Mesenchymal stem cell (in vitro differentiated cells and primary cell): ENCODE measurements around the gene LRP1.

Experiments used
- DNase-seq: peaks from one replicate; pipeline ENCODE4 v3.0.0-alpha.2; 2013
- H2AFZ ChIP-seq: one replicate; pipeline ENCODE4 v1.6.1; 2013; ENCODE audit warnings: low read depth, mild to moderate bottlenecking, control low read depth, inconsistent platforms, low read length, moderate library complexity
- H2AK5ac ChIP-seq: 2 replicates; pipeline ENCODE4 v1.6.1; 2013; ENCODE audit warnings: low read length, moderate library complexity, mild to moderate bottlenecking, inconsistent platforms; ENCODE audit not compliant: severe bottlenecking
- H2BK120ac ChIP-seq: one replicate; pipeline ENCODE4 v1.6.1; 2013; ENCODE audit warnings: low read depth, mild to moderate bottlenecking, inconsistent platforms, low read length, moderate library complexity
- H2BK12ac ChIP-seq, 2 experiments: one replicate each; pipeline ENCODE4 v1.6.1; 2013; ENCODE audit warnings: inconsistent platforms in 2 of 2, low read length in 2 of 2, mild to moderate bottlenecking in 2 of 2, moderate library complexity in 2 of 2, control low read depth in 1 of 2
- H2BK15ac ChIP-seq: one replicate; pipeline ENCODE4 v1.6.1; 2013; ENCODE audit warnings: mild to moderate bottlenecking, low read depth, inconsistent platforms; ENCODE audit not compliant: poor library complexity, severe bottlenecking
- H2BK5ac ChIP-seq: 2 replicates; pipeline ENCODE4 v1.6.1; 2013; ENCODE audit warnings: low read depth, mild to moderate bottlenecking, low read length, control low read depth, inconsistent platforms; ENCODE audit not compliant: poor library complexity, severe bottlenecking
- H3K14ac ChIP-seq, 2 experiments: one replicate each; pipeline ENCODE4 v1.6.1; 2013; ENCODE audit warnings: inconsistent platforms in 2 of 2, low read length in 2 of 2, control low read depth in 1 of 2, mild to moderate bottlenecking in 1 of 2, moderate library complexity in 1 of 2
- H3K18ac ChIP-seq, 2 experiments: one replicate each; pipeline ENCODE4 v1.6.1; 2013; ENCODE audit warnings: inconsistent platforms in 2 of 2, low read length in 2 of 2, control low read depth in 1 of 2, low read depth in 1 of 2, mild to moderate bottlenecking in 1 of 2
- H3K23ac ChIP-seq, 2 experiments: one replicate each; pipeline ENCODE4 v1.6.1; 2013; ENCODE audit warnings: inconsistent platforms in 2 of 2, low read length in 2 of 2, mild to moderate bottlenecking in 2 of 2, moderate library complexity in 2 of 2, control low read depth in 1 of 2
- H3K27ac ChIP-seq: 2 replicates; pipeline ENCODE4 v1.5.1; 2013; ENCODE audit warnings: mild to moderate bottlenecking, moderate library complexity, low read length, control low read depth, inconsistent platforms; ENCODE audit not compliant: poor library complexity, severe bottlenecking
- H3K27me3 ChIP-seq, 2 experiments: 2 replicates each; pipeline versions ENCODE4 v1.6.1 to v1.7.0; 2013; ENCODE audit warnings: low read length in 2 of 2, mild to moderate bottlenecking in 2 of 2, moderate library complexity in 2 of 2, control low read depth in 1 of 2, inconsistent platforms in 1 of 2; ENCODE audit not compliant: control insufficient read depth in 1 of 2, insufficient read depth in 1 of 2
- H3K36me3 ChIP-seq, 2 experiments: 2 replicates each; pipeline versions ENCODE4 v1.6.1 to v1.7.0; 2013; ENCODE audit warnings: low read length in 2 of 2, control low read depth in 1 of 2, inconsistent platforms in 1 of 2, low read depth in 1 of 2, mild to moderate bottlenecking in 1 of 2; ENCODE audit not compliant: insufficient read depth in 2 of 2, control insufficient read depth in 1 of 2
- H3K4ac ChIP-seq, 2 experiments: one replicate each; pipeline ENCODE4 v1.6.1; 2013; ENCODE audit warnings: inconsistent platforms in 2 of 2, low read length in 2 of 2, mild to moderate bottlenecking in 2 of 2, moderate library complexity in 2 of 2, control low read depth in 1 of 2, low read depth in 1 of 2
- H3K4me1 ChIP-seq: 2 replicates; pipeline ENCODE4 v1.6.1; 2013; ENCODE audit warnings: low read depth, low read length, control low read depth; ENCODE audit not compliant: control insufficient read depth, insufficient read depth
- H3K4me2 ChIP-seq: 2 replicates; pipeline ENCODE4 v1.6.1; 2013; ENCODE audit warnings: low read length, mild to moderate bottlenecking, inconsistent platforms; ENCODE audit not compliant: poor library complexity, severe bottlenecking
- H3K4me3 ChIP-seq, 2 experiments: 2 replicates each; pipeline versions ENCODE4 v1.5.1 to v1.7.0; 2013; ENCODE audit warnings: low read length in 2 of 2, mild to moderate bottlenecking in 2 of 2, control low read depth in 1 of 2, low read depth in 1 of 2; ENCODE audit not compliant: insufficient read depth in 1 of 2
- H3K79me1 ChIP-seq: replicated peaks from 2 replicates; pipeline ENCODE4 v1.6.1; 2013; ENCODE audit warnings: mild to moderate bottlenecking, control low read depth, low read length, inconsistent platforms; ENCODE audit not compliant: poor library complexity, severe bottlenecking
- H3K9ac ChIP-seq: 2 replicates; pipeline ENCODE4 v1.7.0; 2013; ENCODE audit warnings: mild to moderate bottlenecking, low read length, moderate library complexity
- H3K9me3 ChIP-seq: 2 replicates; pipeline ENCODE4 v1.7.0; 2013; ENCODE audit warnings: mild to moderate bottlenecking, low read length; ENCODE audit not compliant: control insufficient read depth
- H4K8ac ChIP-seq: one replicate; pipeline ENCODE4 v1.6.1; 2013; ENCODE audit warnings: inconsistent platforms, mild to moderate bottlenecking, low read length, moderate library complexity
- H4K91ac ChIP-seq: one replicate; pipeline ENCODE4 v1.6.1; 2013; ENCODE audit warnings: mild to moderate bottlenecking, low read length, inconsistent platforms
- WGBS: methylation state at CpG from one replicate; pipeline ENCODE4 v1.1.7; 2013; ENCODE audit warnings: mixed read lengths; 5-methylcytosine and 5-hydroxymethylcytosine counted together

The LRP1 gene

GRCh38 chr12:57205186-57205585, 76.9 kb downstream of the LRP1 start:
- Histone ChIP-seq H3K4ac (no peak overlapping the region), H2BK12ac (no peak overlapping the region), H2BK15ac (no peak overlapping the region), H2BK120ac (no peak overlapping the region), H3K4me1 (peaks cover 1% of the 10 kb centered on the region), H4K91ac (no peak overlapping the region), H2AFZ (no peak overlapping the region), H3K27ac (no peak overlapping the region), H3K27me3 (no peaks in the 10 kb centered on the region), H4K8ac (no peak overlapping the region), H3K4me3 (peak overlapping the region in 1 of 2 experiments; percentile 34), H3K79me1 (peaks cover 5% of the 10 kb centered on the region), H3K36me3 (peaks cover 95 to 97% of the 10 kb centered on the region in 2 experiments), H2AK5ac (no peak overlapping the region), H3K18ac (no peak overlapping the region), H3K9me3 (no peaks in the 10 kb centered on the region), H3K23ac (no peak overlapping the region), H3K9ac (no peak overlapping the region), H3K4me2 (no peak overlapping the region), H2BK5ac (no peak overlapping the region), H3K14ac (no peak overlapping the region)
- DNase-seq = no peak
- WGBS = 98% methylated on average over 20 of the region's 26 CpGs

- Histone ChIP-seq H3K18ac (no peak overlapping the region), H3K4ac (no peak overlapping the region), H3K14ac (no peak overlapping the region), H3K4me2 (no peak overlapping the region), H2BK120ac (no peak overlapping the region), H3K4me1 (peaks cover 1% of the 10 kb centered on the region), H3K79me1 (peaks cover 5% of the 10 kb centered on the region), H3K27me3 (no peaks in the 10 kb centered on the region), H3K4me3 (no peak overlapping the region), H2AK5ac (no peak overlapping the region), H3K27ac (no peak overlapping the region), H4K91ac (no peak overlapping the region), H2BK15ac (no peak overlapping the region), H4K8ac (no peak overlapping the region), H2BK5ac (no peak overlapping the region), H3K9me3 (no peaks in the 10 kb centered on the region), H2BK12ac (no peak overlapping the region), H3K23ac (no peak overlapping the region), H3K9ac (no peak overlapping the region), H2AFZ (no peak overlapping the region), H3K36me3 (peaks cover 95 to 97% of the 10 kb centered on the region in 2 experiments)
- DNase-seq = no peak
- 95% methylated on average over 7 of the region's 7 CpGs for WGBS
These were observed 77.6 kb downstream of the LRP1 start for GRCh38 chr12:57205931-57206330.

DNA sequence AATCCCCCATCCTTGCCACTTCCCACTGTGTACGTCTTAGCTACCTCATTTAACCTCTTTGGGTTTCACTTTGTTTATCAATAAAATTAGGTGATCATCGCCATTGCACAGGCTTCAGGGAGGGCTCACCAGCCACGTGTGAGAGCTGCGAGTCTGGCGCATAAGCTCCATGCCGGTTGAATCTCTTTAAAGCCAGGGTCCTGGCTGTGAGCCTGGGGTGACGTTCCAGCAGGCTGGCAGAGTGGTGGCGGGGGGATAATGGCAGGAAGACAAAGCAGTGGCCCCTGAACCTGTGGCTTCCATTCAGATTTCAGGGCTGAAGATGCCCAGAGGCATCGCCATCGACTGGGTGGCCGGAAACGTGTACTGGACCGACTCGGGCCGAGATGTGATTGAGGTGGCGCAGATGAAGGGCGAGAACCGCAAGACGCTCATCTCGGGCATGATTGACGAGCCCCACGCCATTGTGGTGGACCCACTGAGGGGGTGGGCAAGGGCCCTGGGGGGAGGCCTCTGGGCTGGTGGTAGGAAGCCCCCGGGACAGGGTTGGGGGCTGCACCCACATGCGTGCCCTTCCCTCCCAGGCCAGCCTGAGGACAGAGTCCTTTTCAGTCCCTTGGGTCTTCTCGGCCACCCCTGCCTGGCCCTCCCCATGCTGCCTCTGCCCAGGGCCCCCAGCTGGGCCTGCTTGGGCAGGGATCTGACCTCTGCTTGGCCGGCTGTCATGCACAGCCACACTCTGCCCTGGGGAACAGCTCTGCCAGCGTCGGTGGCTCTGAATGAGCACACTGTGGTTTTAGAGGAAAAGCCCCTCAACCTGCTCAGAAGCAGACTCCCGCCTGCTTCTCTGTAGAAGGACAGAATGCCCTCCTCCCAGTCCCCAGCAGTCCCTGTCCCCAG, 79.7 kb downstream of the LRP1 start:
- H2AFZ ChIP-seq = no peak overlapping the region
- no peaks in the 10 kb centered on the region for H3K9me3 ChIP-seq
- H4K8ac ChIP-seq = no peak overlapping the region
- H3K14ac ChIP-seq = no peak overlapping the region
- H3K4me1 ChIP-seq = peaks cover 8% of the 10 kb centered on the region
- no peak for DNase-seq
- H3K36me3 ChIP-seq = peaks cover 96 to 97% of the 10 kb centered on the region in 2 experiments
- H3K27me3 ChIP-seq = no peaks in the 10 kb centered on the region
- H2BK120ac ChIP-seq = no peak overlapping the region
- no peak overlapping the region for H4K91ac ChIP-seq
- H3K79me1 ChIP-seq = peaks cover 1% of the 10 kb centered on the region
- H3K4ac ChIP-seq = no peak overlapping the region
- peak overlapping the region; percentile 11 for H3K9ac ChIP-seq
- H3K23ac ChIP-seq = no peak overlapping the region
- no peak overlapping the region for H2BK12ac ChIP-seq
- WGBS = 95% methylated on average over 29 of the region's 29 CpGs
- no peak overlapping the region for H3K18ac ChIP-seq
- no peak overlapping the region for H2BK15ac ChIP-seq
- no peak overlapping the region for H3K4me3 ChIP-seq
- H3K4me2 ChIP-seq = no peak overlapping the region
- H2AK5ac ChIP-seq = no peak overlapping the region
- H2BK5ac ChIP-seq = no peak overlapping the region
- no peak overlapping the region for H3K27ac ChIP-seq

DNA sequence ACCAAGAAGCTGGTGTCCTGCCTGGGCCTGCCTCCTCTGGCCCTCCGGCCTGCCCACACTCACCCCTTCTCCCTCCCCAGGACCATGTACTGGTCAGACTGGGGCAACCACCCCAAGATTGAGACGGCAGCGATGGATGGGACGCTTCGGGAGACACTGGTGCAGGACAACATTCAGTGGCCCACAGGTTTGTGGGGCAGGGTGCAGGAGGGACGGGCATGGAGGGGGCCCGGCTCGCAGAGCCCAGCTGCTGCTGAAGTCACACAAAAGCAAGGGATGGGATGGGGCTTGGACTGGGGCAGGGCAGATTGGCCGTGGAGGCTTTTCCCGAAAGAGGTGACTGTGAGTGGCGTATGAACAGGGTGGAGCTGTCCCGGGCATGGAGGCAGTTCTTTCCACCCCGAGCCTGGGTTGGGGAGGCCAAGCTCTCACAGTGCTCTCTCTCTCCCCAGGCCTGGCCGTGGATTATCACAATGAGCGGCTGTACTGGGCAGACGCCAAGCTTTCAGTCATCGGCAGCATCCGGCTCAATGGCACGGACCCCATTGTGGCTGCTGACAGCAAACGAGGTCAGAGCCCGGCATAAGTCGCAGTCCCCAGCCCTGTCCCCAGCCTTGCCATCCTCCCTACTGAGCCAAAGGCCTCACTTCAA, 80.5 kb downstream of the LRP1 start:
- Histone ChIP-seq H3K27ac (no peak overlapping the region), H3K23ac (no peak overlapping the region), H3K79me1 (no peaks in the 10 kb centered on the region), H3K4ac (no peak overlapping the region), H2BK12ac (no peak overlapping the region), H3K27me3 (no peaks in the 10 kb centered on the region), H3K4me1 (peaks cover 9% of the 10 kb centered on the region), H3K14ac (no peak overlapping the region), H3K9me3 (no peaks in the 10 kb centered on the region), H3K18ac (no peak overlapping the region), H2BK120ac (no peak overlapping the region), H3K36me3 (peaks cover 92 to 94% of the 10 kb centered on the region in 2 experiments), H4K8ac (no peak overlapping the region), H3K9ac (peak overlapping the region; percentile 11), H3K4me3 (no peak overlapping the region), H4K91ac (no peak overlapping the region), H2AK5ac (no peak overlapping the region), H3K4me2 (no peak overlapping the region), H2BK15ac (no peak overlapping the region), H2BK5ac (no peak overlapping the region), H2AFZ (no peak overlapping the region)
- 93% methylated on average over 21 of the region's 22 CpGs for WGBS
- no peak for DNase-seq
